Stimulated activated CD8-positive, alpha-beta memory T cell treated with anti-CD3 and anti-CD28 coated beads, Interleukin-2, amount 100 ng/mL, for 48 hours (primary cell): ENCODE measurements around the gene DDX46.
"Not testable (repeated sequence)": the region's sequence is repeated elsewhere in the genome, so short reads cannot be mapped to it uniquely, and the experiment has no call there.

ENCODE experiments used
- DNase-seq, 2 donors: peaks; one replicate each; pipeline ENCODE4 v3.0.0-alpha.2; 2020; ENCODE audit warnings: low read depth in 2 of 2

The DDX46 gene

DNA sequence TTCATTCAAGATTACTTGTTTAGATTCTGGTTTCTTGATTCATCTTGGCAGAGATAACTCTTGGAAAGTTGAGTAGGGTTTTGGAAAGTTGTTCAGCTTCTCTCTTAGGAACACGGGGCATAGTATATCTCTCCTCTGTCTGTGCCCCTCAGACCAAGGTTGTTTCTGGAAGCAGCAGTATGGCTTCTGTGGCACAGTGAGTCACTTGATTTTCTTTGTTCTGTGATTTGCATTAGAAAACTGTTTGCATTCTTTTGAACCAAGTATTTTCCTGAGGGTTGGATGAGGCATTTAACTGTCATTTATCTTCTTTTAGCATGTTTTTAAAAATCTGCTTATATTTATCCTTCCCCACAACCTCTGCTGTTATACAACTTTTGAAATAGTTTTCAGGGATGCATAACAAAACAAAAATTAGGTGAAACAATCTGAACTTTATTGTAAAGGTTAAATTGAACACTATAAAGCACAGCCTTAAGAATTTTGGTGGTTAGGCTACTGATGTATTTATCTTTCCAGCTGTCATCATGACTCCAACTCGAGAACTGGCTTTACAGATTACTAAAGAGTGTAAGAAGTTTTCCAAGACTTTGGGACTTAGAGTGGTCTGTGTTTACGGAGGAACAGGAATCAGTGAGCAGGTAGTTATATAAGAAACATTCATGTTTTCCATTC lies 26.5 kb downstream of the DDX46 start:
- no peak for DNase-seq

DNA sequence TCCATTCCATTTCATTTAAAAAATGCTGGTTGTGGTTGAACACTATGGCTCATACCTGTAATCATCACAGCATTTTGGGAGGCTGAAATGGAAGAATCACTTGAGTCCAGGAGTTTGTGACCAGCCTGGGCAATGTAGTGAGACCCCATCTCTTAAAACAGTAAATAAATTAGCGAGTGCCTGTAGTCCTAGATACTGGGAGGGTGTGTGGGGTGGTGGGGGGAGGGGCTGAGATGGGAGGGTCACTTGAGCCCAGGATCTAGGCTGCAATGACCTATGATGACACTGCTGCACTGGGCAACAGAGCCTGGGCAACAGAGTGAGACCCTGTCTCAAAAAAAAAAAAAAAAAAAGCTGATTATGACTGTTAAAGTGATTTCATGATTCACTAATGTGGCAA lies 29.1 kb downstream of the DDX46 start:
- DNase-seq = no peak

DNA sequence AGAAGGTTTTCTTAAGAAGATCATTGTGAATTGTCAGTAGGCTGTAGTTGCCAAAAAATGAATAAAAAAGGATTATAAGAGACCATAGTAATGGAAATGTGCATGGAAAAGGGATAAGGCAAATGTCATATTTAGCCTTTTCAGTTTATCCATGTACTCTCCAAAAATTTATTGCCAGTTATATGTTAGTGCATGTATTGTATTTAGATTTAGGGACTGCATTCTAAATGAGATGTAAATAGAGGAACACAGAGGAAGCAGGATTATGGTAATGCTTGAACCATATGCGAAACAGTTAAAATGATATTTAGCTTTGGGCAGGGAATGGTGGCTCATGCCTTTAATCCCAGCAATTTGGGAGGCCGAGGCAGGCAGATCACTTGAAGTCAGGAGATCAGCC lies 33.0 kb downstream of the DDX46 start:
- DNase-seq = no peak

DNA sequence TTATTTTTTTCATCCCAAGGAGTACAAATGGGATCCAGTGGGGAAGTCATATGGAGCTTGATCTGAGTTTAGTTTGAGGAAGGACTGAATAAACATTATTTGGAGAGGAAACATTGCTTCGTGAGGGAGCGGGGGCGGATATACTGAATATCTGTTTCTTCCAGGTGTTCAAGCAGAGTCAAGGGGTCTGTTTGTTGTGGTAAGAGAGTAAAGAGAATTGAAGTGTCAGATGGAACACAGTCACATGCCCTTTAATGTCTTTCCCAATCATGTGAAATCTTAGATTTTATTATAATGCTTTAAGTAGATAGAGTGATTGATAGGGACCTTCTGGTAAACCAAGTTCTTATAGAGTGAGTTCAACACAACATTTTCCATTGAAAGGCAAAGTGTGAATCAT lies 33.7 kb downstream of the DDX46 start:
- no peak for DNase-seq

DNA sequence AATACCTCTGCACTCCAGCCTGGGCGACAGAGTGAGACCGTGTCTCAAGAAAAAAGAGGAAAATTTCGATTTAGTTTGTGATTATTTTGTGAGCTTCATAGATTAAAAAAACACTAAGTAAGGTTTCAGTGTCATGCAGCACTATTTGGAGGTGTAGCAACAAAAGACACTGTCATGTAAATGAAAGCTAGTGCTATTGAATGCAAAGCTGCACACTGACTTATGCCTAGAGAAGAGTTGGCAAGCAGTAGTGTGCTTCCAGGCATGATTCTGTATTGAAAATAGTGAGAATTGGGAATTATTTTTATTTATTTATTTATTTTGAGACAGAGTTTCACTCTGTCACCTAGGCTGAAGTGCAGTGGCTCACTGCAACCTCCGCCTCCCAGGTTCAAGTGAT lies 34.5 kb downstream of the DDX46 start:
- no peak for DNase-seq

DNA sequence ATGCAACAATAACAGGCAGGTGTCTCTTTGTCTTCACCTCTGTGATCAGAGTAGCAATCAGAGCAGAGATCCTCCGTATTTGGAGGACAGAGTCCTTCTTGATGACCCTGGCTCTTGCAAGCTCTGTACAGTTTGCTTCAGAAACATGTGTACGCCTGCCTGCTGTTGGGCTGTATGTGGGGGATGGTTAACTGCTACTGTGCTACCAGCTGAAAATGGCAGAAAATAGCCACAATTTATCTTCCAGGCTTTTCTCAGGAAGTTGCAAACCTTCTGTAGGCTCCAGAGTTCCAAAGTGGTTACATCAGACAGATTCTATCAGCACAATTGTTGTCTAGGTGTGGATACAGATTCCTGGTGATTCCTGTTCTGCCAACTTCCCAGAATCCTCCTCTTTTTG lies 35.5 kb downstream of the DDX46 start:
- no peak for DNase-seq

DNA sequence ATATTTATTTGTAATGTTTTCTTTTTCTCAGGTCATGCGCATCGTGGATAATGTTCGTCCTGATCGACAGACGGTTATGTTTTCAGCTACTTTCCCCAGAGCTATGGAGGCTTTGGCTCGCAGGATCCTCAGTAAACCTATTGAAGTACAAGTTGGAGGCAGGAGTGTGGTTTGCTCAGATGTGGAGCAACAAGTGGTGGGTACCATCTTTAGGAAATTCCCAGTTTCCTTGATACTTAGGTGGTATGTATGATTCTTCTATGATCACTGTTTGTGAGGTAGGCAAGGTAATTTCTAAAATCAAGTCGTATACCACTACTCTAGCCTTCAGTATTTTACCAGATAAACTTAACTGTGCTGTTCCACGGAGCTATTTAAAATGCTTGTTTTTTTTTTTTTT lies 36.2 kb downstream of the DDX46 start:
- DNase-seq = no peak

DNA sequence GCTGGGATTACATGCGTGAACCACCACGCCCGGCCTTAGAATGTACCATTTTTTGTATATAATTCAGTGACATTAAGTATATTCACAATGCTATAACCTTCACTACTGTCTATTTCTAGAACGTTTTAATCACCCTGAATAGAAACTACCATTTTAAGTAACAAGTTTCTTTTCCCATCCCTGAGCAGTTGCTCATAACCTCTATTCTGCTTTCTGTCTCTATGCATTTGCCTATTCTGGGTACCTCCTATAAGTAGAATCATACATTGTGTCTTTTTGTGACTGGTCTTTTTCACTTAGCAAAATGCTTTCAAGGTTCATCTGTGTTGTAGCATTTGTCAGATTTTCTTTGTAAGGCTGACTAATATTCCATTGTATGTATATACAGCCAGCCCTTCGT lies 39.9 kb downstream of the DDX46 start:
- DNase-seq = no peak

DNA sequence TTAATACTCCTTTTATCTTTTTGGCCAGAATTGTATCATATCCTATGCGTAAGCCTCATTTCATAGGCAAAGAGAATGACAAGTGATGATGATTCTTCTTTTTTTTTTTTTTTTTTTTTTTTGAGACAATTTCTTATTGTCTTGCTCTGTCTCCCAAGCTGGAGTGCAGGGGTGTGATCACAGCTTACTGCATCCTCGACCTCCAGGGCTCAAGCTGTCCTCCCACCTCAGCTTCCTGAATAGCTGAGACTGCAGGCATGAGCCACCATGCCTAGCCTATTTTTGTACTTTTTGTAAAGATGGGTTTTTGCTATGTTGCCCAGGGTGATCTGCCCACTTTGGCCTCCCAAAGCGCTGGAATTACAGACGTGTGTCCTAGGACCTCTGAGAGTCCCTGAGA lies 45.2 kb downstream of the DDX46 start:
- DNase-seq = no peak

DNA sequence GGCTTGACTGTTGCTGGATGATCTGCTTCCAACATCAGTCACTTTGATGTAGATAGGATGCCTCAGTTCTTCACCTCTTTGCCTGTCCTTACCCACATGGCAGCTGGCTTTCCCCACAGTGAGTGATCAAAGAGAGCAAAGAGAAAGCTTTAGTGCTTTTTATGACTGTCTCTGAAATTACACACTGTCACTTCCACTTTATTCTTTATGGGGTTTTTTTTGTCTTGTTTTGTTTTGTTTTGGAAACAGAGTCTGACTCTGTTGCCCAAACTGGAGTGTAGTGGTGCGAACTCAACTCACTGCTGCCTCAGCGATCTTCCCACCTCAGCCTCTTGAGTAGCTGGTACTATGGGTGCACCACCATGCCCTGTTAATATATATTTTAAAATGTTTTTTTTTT lies 54.8 kb downstream of the DDX46 start:
- DNase-seq = no peak

DNA sequence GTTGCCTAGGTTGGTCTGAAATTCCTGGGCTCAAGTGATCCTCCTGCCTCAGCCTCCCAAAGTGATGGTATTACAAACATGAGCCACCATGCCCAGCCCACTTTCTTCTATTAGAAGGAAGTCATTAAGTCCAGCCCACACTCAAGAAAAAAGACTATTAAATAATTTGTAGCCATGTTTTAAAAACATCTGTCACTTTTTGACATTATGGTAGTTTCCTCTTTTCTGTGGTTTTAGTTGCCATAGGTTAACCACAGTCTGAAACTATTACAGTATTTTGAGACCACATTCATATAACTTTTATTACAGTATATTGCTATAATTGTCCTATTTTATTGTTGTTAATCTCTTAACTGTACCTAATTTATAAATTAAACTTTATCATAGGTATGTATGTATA lies 55.2 kb downstream of the DDX46 start:
- DNase-seq = no peak

DNA sequence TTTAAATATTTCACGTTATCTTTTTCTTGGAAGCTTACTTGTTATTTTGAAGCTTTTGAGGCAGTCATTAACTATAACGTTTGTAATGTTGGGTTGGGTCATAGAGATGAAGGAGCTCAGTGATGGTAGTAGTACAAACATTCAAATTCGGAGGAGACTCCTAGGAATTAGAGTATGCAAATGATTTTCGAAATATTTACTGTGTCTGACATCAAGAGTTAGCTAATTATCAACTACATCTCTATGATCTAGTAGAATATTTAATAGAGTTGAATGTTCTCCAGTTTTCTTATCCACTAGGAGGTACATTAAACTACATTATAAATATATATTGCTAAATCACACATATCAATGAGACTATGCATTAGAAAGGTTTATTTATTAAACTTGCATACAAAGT lies 58.4 kb downstream of the DDX46 start:
- no peak for DNase-seq

DNA sequence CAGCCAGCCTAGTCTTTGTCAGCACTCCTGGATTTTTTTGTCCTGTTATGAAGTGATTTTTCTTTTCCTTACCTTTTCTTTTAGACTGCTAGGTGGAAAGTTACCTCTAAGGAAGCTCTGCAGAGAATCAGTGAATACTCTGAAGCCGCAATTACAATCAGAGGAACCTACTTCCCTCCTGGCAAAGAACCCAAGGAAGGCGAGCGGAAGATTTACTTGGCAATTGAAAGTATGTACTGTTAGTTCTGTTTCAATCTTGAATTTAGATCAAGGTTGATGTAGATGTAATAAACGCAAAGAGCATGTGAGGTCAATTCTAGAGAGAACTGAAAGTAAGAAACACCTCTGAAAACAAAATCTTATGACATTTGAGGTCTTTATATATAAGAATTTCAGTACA lies 60.2 kb downstream of the DDX46 start:
- no peak for DNase-seq

DNA sequence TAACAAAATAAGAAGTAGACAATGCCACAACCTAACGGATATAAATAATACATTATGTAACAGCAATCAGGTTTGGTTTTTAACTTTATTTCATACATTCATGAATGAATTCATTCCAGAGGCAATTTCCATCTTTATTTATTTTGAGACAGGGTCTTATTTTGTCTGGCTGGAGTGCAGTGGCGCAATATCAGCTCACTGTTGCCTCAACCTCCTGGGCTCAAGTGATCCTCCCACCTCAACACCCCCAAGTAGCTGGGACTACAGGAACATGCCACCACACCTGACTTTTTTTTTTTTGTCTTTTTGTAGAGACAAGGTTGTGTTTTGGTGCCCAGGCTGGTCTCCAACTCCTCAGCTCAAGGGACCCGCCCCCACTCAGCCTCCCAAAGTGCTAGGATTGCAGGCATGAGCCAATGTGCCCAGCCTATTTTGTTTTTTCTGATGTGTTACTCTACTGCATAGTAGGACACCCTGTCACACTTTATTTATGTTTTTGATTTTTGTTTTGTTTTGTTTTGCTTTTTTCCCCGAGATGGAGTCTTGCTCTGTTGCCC lies 60.9 kb downstream of the DDX46 start:
- no peak for DNase-seq

DNA sequence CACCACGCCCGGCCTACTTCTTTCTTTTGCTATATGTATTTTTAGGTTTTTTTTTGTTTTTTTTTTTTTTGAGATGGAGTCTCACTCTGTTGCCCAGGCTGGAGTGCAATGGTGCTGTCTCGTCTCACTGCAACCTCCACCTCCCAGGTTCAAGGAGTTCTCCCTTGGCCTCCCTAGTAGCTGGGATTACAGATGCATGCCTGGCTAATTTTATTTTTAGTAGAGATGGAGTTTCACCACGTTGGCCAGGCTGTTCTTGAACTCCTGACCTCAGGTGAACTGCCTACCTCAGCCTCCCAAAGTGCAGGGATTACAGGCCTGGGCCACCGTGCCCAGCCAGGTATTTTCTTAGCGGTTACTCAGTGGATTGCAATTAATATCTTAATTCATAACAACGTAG lies 63.3 kb downstream of the DDX46 start:
- DNase-seq = no peak

DNA sequence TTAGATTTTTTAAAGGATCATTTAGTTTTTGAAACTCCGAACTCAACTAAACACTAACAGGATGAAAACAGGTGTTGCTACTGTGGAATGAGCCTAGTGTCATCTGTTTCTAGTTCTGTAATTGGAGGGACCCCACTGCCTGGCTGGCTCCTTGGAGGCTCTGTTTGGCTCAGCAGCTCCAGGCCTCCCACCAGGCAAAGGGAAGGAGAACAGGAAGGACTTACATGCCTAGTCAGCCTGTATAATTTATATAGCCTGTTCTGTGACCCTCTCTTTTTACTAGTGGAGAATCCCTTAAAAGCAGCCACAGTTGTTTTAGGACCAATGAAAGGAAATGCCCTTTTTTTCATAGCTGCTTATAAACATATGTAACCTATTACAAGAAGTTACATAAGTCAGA lies 66.1 kb downstream of the DDX46 start:
- DNase-seq = no peak

DNA sequence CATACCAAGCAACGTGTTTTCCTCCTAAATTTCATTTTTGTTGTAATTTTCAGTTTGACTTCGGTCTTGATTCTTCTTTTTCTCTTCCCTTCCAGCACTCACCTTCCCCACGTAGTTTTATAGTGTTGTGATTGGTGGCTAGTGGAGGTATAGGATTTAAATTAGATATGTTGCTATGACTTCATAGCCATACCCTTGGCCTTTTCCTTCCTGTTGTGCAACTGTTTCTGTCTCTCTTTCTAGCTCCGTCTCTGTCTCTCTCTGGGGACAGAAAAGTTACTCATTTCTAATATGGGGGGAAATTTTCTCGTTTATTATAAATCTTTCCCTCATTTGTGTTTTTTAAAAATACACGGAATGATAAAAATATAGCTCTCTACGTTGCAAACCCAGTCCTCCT lies 66.6 kb downstream of the DDX46 start:
- DNase-seq = no peak

DNA sequence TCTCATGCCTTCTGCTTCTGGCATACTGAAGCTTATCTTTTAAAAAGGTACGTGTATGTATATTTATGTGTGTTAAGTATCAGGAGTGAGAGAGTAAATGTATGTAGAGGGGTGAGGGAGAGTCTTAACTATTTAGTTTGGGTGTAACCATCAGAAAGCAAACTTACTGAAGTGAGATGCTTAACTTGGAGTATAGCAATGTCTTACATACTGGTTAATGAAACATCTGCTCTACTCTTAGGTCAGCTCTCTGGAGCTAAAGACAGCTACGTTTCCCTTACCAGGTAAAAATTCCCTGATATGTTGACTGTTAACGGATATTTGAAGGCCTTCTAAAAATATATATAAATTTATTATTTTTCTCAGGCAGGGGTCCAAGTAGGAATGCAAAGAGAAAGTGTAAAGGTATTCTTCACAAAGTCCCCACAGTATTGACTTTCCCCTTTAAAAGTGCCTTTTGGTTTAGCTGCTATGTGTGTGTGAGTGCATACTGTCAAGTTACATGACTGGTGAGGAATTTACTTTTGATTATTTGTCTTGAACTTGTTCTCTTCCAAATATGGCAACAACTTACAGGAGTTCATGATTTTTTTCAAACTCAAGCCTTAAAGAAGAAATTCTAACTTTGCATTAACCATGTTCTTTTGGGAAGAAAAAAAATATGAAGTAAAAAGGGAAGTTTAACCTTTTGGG lies 74.9 kb downstream of the DDX46 start:
- no peak for DNase-seq

DNA sequence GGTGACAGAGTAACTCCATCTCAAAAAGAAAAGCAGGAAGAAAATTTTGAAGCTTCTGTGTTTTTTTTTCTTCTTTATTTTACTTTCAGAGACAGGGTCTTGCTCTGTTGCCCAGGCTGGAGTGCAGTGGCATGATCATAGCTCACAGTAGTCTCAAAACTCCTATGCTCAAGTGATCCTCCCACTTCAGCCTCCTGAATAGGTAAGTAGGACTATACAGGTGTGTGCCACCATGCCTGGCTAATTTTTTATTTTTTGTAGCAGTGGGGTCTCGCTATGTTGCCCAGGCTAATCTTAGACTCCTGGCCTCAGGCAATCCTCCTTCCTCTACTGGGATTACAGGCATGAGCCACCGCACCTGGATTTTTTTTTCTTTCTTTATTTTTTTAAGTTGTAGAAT lies 77.0 kb downstream of the DDX46 start:
- no peak for DNase-seq

DNA sequence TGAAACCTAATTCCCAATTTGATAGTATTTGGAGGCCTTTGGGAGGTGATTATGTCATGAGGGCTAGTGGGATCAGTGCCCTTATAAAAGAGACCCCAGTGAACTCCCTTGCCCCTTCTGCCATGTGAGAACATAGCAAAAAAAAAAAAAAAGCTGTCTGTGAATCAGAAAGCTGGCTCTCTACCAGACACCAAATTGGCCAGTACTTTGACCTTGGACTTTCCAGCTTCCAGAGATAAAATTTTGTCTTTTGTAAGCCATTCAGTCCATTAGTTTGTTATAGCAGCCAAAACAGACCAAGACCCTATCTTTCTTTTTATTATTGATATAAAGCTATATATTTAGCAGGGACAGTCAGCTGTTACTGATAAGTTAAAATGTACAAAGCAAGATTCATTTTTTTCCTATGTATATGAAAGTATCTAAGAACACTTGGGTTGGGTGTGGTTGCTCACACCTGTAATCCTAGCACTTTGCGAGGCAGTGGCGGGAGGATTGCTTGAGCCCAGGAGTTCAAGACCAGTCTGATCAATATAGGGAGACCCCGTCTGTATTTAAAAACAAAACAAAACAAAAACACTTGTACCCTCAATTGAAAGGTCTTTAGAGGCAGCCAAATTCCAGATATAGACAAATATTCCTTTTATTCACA lies 79.1 kb downstream of the DDX46 start:
- no peak for DNase-seq

DNA sequence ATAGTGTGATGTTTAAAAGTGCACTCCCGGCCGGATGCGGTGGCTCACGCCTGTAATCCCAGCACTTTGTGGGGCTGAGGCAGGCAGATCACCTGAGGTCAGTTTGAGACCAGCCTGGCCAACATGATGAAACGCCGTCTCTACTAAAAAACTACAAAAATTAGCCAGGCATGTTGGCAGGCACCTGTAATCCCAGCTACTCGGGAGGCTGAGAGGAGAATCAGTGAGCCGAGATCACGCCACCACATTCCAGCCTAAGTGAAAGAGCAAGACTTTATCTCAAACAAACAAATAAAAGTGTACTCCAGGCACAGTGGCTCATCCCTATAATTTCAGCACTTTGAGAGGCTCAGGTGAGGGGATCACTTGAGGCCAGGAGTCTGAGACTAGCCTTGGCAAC lies 79.8 kb downstream of the DDX46 start:
- DNase-seq = not testable (repeated sequence)

DNA sequence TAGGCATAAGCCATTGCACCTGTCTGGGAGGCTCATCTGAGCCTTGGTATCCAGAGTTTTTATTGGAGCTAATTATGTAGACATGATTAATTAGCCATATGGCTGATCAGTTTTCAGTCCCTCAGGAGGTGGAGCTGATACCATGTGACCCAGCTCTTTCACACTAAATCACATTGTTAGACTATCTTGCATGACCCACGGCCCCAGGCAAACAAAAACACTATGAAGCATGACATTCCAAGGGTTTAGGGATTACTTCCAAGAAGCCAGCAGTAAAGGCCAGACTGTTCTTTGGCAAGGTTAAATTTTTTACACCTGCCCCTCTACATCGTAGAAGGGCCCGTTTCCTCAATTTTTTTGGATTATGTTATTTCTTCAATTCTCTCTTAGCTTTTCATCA lies 82.2 kb downstream of the DDX46 start:
- no peak for DNase-seq

DNA sequence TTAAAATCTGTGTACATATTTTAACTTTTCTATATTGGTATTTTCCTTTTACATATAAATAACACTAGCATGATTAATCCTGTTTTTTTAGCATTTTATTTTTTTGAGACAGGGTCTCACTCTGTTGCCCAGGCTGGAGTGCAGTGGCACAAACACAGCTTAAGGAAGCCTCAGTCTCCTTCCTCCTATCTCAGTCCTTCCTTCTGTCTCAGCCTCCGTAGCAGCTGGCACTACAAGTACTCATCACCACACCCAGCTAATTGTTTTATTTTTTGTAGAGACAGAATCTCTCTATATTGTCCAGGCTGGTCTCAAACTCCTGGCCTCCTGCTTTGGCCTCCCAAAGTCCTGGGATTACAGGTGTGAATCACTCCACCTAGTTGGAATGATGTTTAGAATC lies 85.7 kb downstream of the DDX46 start:
- DNase-seq = no peak
